CD8-positive, alpha-beta memory T cell (primary cell): ENCODE results near the gene PPIA. TPM values are rescaled to one million over a fixed set of nuclear protein-coding genes. Genes with fewer than 3 reads are reported as not detected.
A peak's percentile ranks its signal among the peaks of the same experiment; 100 is the strongest.
"Not testable (repeated sequence)": the region's sequence is repeated elsewhere in the genome, so short reads cannot be mapped to it uniquely, and the experiment has no call there.

Experiments
- CTCF ChIA-PET: fragments of 350-600 bp; sonication (Branson Sonifier 250); formaldehyde crosslinking; loops from one replicate; lab custom pipeline; 2021; ENCODE audit warnings: antibody characterized with exemption; lab: Charles Lee
- POLR2A ChIA-PET: fragments of 350-600 bp; sonication (Branson Sonifier 250); formaldehyde crosslinking; loops from one replicate; lab custom pipeline; 2021; ENCODE audit warnings: antibody characterized with exemption; lab: Charles Lee
- DNase-seq, 5 donors: peaks; one replicate each; pipeline versions ENCODE4 v3.0.0 to v3.0.0-alpha.2; 2020 to 2022; ENCODE audit warnings: mixed read lengths in 1 of 5
- H3K27ac ChIP-seq: one replicate; pipeline ENCODE4 v1.7.0; 2013; ENCODE audit warnings: low read depth, mild to moderate bottlenecking, low read length, moderate library complexity
- H3K27me3 ChIP-seq: 2 replicates; pipeline ENCODE4 v1.7.0; 2013; ENCODE audit warnings: low read length, mild to moderate bottlenecking; ENCODE audit not compliant: insufficient read depth, poor library complexity, severe bottlenecking
- H3K36me3 ChIP-seq: 2 replicates; pipeline ENCODE4 v1.7.0; 2013; ENCODE audit warnings: mild to moderate bottlenecking, low read length, moderate library complexity; ENCODE audit not compliant: insufficient read depth
- H3K4me1 ChIP-seq: 2 replicates; pipeline ENCODE4 v1.7.0; 2013; ENCODE audit warnings: mild to moderate bottlenecking, low read length, moderate library complexity; ENCODE audit not compliant: insufficient read depth
- H3K4me3 ChIP-seq: 2 replicates; pipeline ENCODE4 v1.7.0; 2013; ENCODE audit warnings: mild to moderate bottlenecking, low read length
- H3K9me3 ChIP-seq: 2 replicates; pipeline ENCODE4 v1.7.0; 2013; ENCODE audit warnings: mild to moderate bottlenecking, low read length
- H3K27ac Mint-ChIP-seq, 8 donors: one replicate each; pipeline ENCODE4 v1.8.0; 2020 to 2021; ENCODE audit warnings: mixed read lengths in 8 of 8, mild to moderate bottlenecking in 6 of 8, inconsistent platforms in 3 of 8, moderate library complexity in 3 of 8
- H3K27me3 Mint-ChIP-seq, 2 donors: one replicate each; pipeline ENCODE4 v1.8.0; 2020 to 2021; ENCODE audit warnings: mixed read lengths in 2 of 2, mild to moderate bottlenecking in 1 of 2, moderate library complexity in 1 of 2
- H3K36me3 Mint-ChIP-seq, 3 donors: one replicate each; pipeline ENCODE4 v1.8.0; 2020 to 2021; ENCODE audit warnings: mixed read lengths in 3 of 3, inconsistent platforms in 1 of 3, mild to moderate bottlenecking in 1 of 3
- H3K4me1 Mint-ChIP-seq, 3 donors: one replicate each; pipeline ENCODE4 v1.8.0; 2020 to 2021; ENCODE audit warnings: mixed read lengths in 3 of 3, inconsistent platforms in 1 of 3, mild to moderate bottlenecking in 1 of 3
- H3K4me3 Mint-ChIP-seq, 7 donors: one replicate each; pipeline ENCODE4 v1.8.0; 2020 to 2021; ENCODE audit warnings: mixed read lengths in 7 of 7, mild to moderate bottlenecking in 6 of 7, moderate library complexity in 4 of 7, inconsistent platforms in 2 of 7
- H3K9me3 Mint-ChIP-seq, 5 donors: one replicate each; pipeline ENCODE4 v1.8.0; 2020 to 2022; ENCODE audit warnings: mixed read lengths in 5 of 5, mild to moderate bottlenecking in 3 of 5, moderate library complexity in 2 of 5, inconsistent platforms in 1 of 5
- polyA plus RNA-seq: library from polyadenylated mRNA; unstranded; fragments of 300-500 nt; fragmentation: Illumina TruSeq; gene quantifications from one replicate; pipeline ENCODE4 v1.2.3, GENCODE V29; 2021
- total RNA-seq, 2 experiments: library from RNA; stranded (reverse); gene quantifications; one replicate each; pipeline ENCODE4 v1.2.3, GENCODE V29; 2021

The PPIA gene
- total and polyA plus RNA-seq, 3 experiments from 2014 or later, result 3,369 to 3,693 (median 3,448) TPM

GRCh38 chr7:44769776-44770294 is 26.6 kb upstream of the PPIA start:
- peaks cover 32% of the 10 kb centered on the region for H3K4me1 ChIP-seq
- H3K36me3 Mint-ChIP-seq, result peaks cover 0 to 35% (median 3%) of the 10 kb centered on the region in 3 donors
- no peaks in the 10 kb centered on the region for H3K27me3 ChIP-seq
- no peak overlapping the region for H3K27ac ChIP-seq
- H3K9me3 Mint-ChIP-seq, result no peaks in the 10 kb centered on the region
- ChIA-PET POLR2A (interaction anchor here (1.2 to 1.6 kb wide), 4 partner anchors 21 to 163 kb away, joined by 3 to 5 read pairs (median 4); partner anchors contain the start of genes H2AZ2 and OGDH), CTCF (interaction anchor here (1.2 to 2.3 kb wide), 2 partner anchors 87 to 179 kb away, joined by 3 to 7 read pairs; no protein-coding TSS in a partner anchor)
- peak overlapping the region; percentile 68 to 98 (median 88) for H3K27ac Mint-ChIP-seq
- peaks cover 20% of the 10 kb centered on the region for H3K36me3 ChIP-seq
- H3K9me3 ChIP-seq, result no peaks in the 10 kb centered on the region
- H3K27me3 Mint-ChIP-seq, result no peaks in the 10 kb centered on the region
- no peak overlapping the region for H3K4me3 ChIP-seq
- peaks cover 40 to 51% (median 44%) of the 10 kb centered on the region in 3 donors for H3K4me1 Mint-ChIP-seq
- H3K4me3 Mint-ChIP-seq, result peak overlapping the region; percentile 7 to 71 (median 63)
- peak in 2 of 5 donors; percentile 4 to 50 for DNase-seq

GRCh38 chr7:44771358-44771757 is 25.1 kb upstream of the PPIA start:
- Histone ChIP-seq H3K27me3 (no peaks in the 10 kb centered on the region), H3K27ac (no peak overlapping the region), H3K4me3 (no peak overlapping the region), H3K9me3 (no peaks in the 10 kb centered on the region), H3K4me1 (peaks cover 32% of the 10 kb centered on the region), H3K36me3 (peaks cover 7% of the 10 kb centered on the region)
- ChIA-PET CTCF (interaction anchor here (1.8 to 2.3 kb wide), 2 partner anchors 86 to 183 kb away, joined by 4 to 7 read pairs; no protein-coding TSS in a partner anchor), POLR2A (no interaction called here)
- peak overlapping the region in 2 of 7 donors; percentile 28 to 49 for H3K4me3 Mint-ChIP-seq
- H3K9me3 Mint-ChIP-seq, result no peaks in the 10 kb centered on the region
- H3K36me3 Mint-ChIP-seq, result peaks cover 0 to 20% (median 3%) of the 10 kb centered on the region in 3 donors
- DNase-seq, result no peak
- H3K27me3 Mint-ChIP-seq, result no peaks in the 10 kb centered on the region
- H3K4me1 Mint-ChIP-seq, result peaks cover 40 to 54% (median 44%) of the 10 kb centered on the region in 3 donors
- H3K27ac Mint-ChIP-seq, result peak overlapping the region; percentile 56 to 98 (median 82)

- peaks cover 40 to 48% (median 43%) of the 10 kb centered on the region in 3 donors for H3K4me1 Mint-ChIP-seq
- no peaks in the 10 kb centered on the region for H3K9me3 Mint-ChIP-seq
- Histone ChIP-seq H3K4me1 (peaks cover 32% of the 10 kb centered on the region), H3K27me3 (no peaks in the 10 kb centered on the region), H3K9me3 (no peaks in the 10 kb centered on the region), H3K4me3 (no peak overlapping the region), H3K36me3 (no peaks in the 10 kb centered on the region), H3K27ac (no peak overlapping the region)
- no peaks in the 10 kb centered on the region for H3K27me3 Mint-ChIP-seq
- no peak for DNase-seq
- ChIA-PET CTCF (no interaction called here), POLR2A (interaction anchor here (0.5 to 0.7 kb wide), 2 partner anchors 17 to 183 kb away, joined by 3 read pairs; no protein-coding TSS in a partner anchor)
- H3K4me3 Mint-ChIP-seq, result no peak overlapping the region
- H3K36me3 Mint-ChIP-seq, result peaks cover 0 to 10% (median 0%) of the 10 kb centered on the region in 3 donors
- peak overlapping the region in 2 of 8 donors; percentile 50 to 73 for H3K27ac Mint-ChIP-seq
Observed at GRCh38 chr7:44772440-44772839, 24.0 kb upstream of the PPIA start.

GRCh38 chr7:44772867-44773266 is 23.6 kb upstream of the PPIA start:
- Histone ChIP-seq H3K36me3 (no peaks in the 10 kb centered on the region), H3K27me3 (no peaks in the 10 kb centered on the region), H3K4me1 (peaks cover 31% of the 10 kb centered on the region), H3K27ac (no peak overlapping the region), H3K9me3 (no peaks in the 10 kb centered on the region), H3K4me3 (no peak overlapping the region)
- no peaks in the 10 kb centered on the region for H3K27me3 Mint-ChIP-seq
- peaks cover 36 to 44% (median 38%) of the 10 kb centered on the region in 3 donors for H3K4me1 Mint-ChIP-seq
- no peak overlapping the region for H3K27ac Mint-ChIP-seq
- ChIA-PET CTCF (no interaction called here), POLR2A (interaction anchor here (0.7 kb wide), 1 partner anchor 182 kb away, joined by 3 read pairs; no protein-coding TSS in a partner anchor)
- H3K36me3 Mint-ChIP-seq, result peaks cover 0 to 5% (median 0%) of the 10 kb centered on the region in 3 donors
- peak overlapping the region in 1 of 7 donors; percentile 23 for H3K4me3 Mint-ChIP-seq
- no peak for DNase-seq
- no peaks in the 10 kb centered on the region for H3K9me3 Mint-ChIP-seq

GRCh38 chr7:44774486-44774885 is 22.0 kb upstream of the PPIA start:
- H3K9me3 Mint-ChIP-seq, H3K27me3 Mint-ChIP-seq, H3K9me3 ChIP-seq, CTCF ChIA-PET, DNase-seq, H3K36me3 ChIP-seq, H3K4me3 ChIP-seq, H3K27ac ChIP-seq, H3K27me3 ChIP-seq, H3K36me3 Mint-ChIP-seq, H3K4me3 Mint-ChIP-seq: not testable (repeated sequence)
- POLR2A ChIA-PET, result interaction anchor here (0.7 to 1.0 kb wide), 2 partner anchors 145 to 192 kb away, joined by 3 to 4 read pairs; partner anchors contain the start of gene TMED4
- H3K4me1 Mint-ChIP-seq, result peaks cover 19 to 27% (median 22%) of the 10 kb centered on the region in 3 donors
- H3K27ac Mint-ChIP-seq, result peak overlapping the region in 1 of 8 donors; percentile 12
- peaks cover 15% of the 10 kb centered on the region for H3K4me1 ChIP-seq

- Histone ChIP-seq H3K27ac (no peak overlapping the region), H3K4me3 (no peak overlapping the region), H3K9me3 (no peaks in the 10 kb centered on the region), H3K36me3 (no peaks in the 10 kb centered on the region), H3K4me1 (peaks cover 4% of the 10 kb centered on the region), H3K27me3 (no peaks in the 10 kb centered on the region)
- H3K4me1 Mint-ChIP-seq, result peaks cover 11 to 17% (median 11%) of the 10 kb centered on the region in 3 donors
- H3K36me3 Mint-ChIP-seq, result no peaks in the 10 kb centered on the region
- H3K27me3 Mint-ChIP-seq, result no peaks in the 10 kb centered on the region
- DNase-seq, result no peak
- H3K9me3 Mint-ChIP-seq, result no peaks in the 10 kb centered on the region
- ChIA-PET POLR2A (interaction anchor here (1.0 kb wide), 1 partner anchor 193 kb away, joined by 4 read pairs; the partner anchor contains the start of gene TMED4), CTCF (no interaction called here)
- no peak overlapping the region for H3K27ac Mint-ChIP-seq
- no peak overlapping the region for H3K4me3 Mint-ChIP-seq
Observed at GRCh38 chr7:44775383-44776107, 20.9 kb upstream of the PPIA start.

GRCh38 chr7:44776211-44776610 is 20.3 kb upstream of the PPIA start:
- peaks cover 5 to 10% (median 5%) of the 10 kb centered on the region in 3 donors for H3K4me1 Mint-ChIP-seq

More at GRCh38 chr7:44776211-44776610, 20.3 kb upstream of the PPIA start:
- no peak overlapping the region for H3K27ac Mint-ChIP-seq
- ChIA-PET POLR2A (no interaction called here), CTCF (no interaction called here)
- no peak overlapping the region for H3K4me3 Mint-ChIP-seq
- H3K9me3 ChIP-seq, result no peaks in the 10 kb centered on the region
- no peaks in the 10 kb centered on the region for H3K27me3 Mint-ChIP-seq
- no peaks in the 10 kb centered on the region for H3K4me1 ChIP-seq
- H3K27ac ChIP-seq, result no peak overlapping the region
- no peaks in the 10 kb centered on the region for H3K36me3 ChIP-seq
- no peaks in the 10 kb centered on the region for H3K36me3 Mint-ChIP-seq
- H3K9me3 Mint-ChIP-seq, result no peaks in the 10 kb centered on the region
- no peak overlapping the region for H3K4me3 ChIP-seq
- no peaks in the 10 kb centered on the region for H3K27me3 ChIP-seq
- no peak for DNase-seq
